Activated CD8-positive, alpha-beta T cell treated with anti-CD3 and anti-CD28 coated beads for 36 hours (primary cell): ENCODE measurements around the gene UGT1A3. TPM values are rescaled to one million over a fixed set of nuclear protein-coding genes. Genes with fewer than 3 reads are reported as not detected.

Experiments used
- ATAC-seq: fragments of 200-7000 bp; cut with Tn5 transposase; one replicate; pipeline ENCODE4 v1.10.0; 2021; ENCODE audit warnings: mild to moderate bottlenecking, moderate library complexity
- CTCF ChIA-PET: fragments of 350-600 bp; sonication (Branson Sonifier 250); formaldehyde crosslinking; loops from one replicate; lab custom pipeline; 2021; ENCODE audit warnings: antibody characterized with exemption; lab: Charles Lee
- POLR2A ChIA-PET: fragments of 350-600 bp; sonication (Branson Sonifier 250); formaldehyde crosslinking; loops from one replicate; lab custom pipeline; 2021; ENCODE audit warnings: antibody characterized with exemption; lab: Charles Lee
- DNase-seq: peaks from one replicate; pipeline ENCODE4 v3.0.0-alpha.2; 2020
- H3K27ac Mint-ChIP-seq: one replicate; pipeline ENCODE4 v1.8.0; 2021; ENCODE audit warnings: mild to moderate bottlenecking, mixed read lengths
- H3K27me3 Mint-ChIP-seq: one replicate; pipeline ENCODE4 v1.8.0; 2021; ENCODE audit warnings: mixed read lengths
- H3K36me3 Mint-ChIP-seq: one replicate; pipeline ENCODE4 v1.8.0; 2021; ENCODE audit warnings: low read depth, mixed read lengths
- H3K4me1 Mint-ChIP-seq: one replicate; pipeline ENCODE4 v1.8.0; 2021; ENCODE audit warnings: low read depth, mixed read lengths
- H3K4me3 Mint-ChIP-seq: one replicate; pipeline ENCODE4 v1.8.0; 2021; ENCODE audit warnings: mild to moderate bottlenecking, moderate library complexity, mixed read lengths
- H3K9me3 Mint-ChIP-seq: one replicate; pipeline ENCODE4 v1.8.0; 2021; ENCODE audit warnings: mixed read lengths
- CTCF ChIP-seq: fragments of 200-600 bp; IDR thresholded peaks from one replicate; pipeline ENCODE4 v1.8.0; 2022; ENCODE audit warnings: antibody characterized with exemption, mild to moderate bottlenecking
- intact Hi-C: fragments of 100-400 bp; cut with micrococcal nuclease; formaldehyde crosslinking; loops from one replicate; pipeline ENCODE4 v1.10.0; 2022
- total RNA-seq, 2 experiments: library from RNA; stranded (reverse); gene quantifications; one replicate each; pipeline ENCODE4 v1.2.3, GENCODE V29; 2021

The UGT1A3 gene
- total RNA-seq, 2 experiments from 2014 or later, result not detected

DNA sequence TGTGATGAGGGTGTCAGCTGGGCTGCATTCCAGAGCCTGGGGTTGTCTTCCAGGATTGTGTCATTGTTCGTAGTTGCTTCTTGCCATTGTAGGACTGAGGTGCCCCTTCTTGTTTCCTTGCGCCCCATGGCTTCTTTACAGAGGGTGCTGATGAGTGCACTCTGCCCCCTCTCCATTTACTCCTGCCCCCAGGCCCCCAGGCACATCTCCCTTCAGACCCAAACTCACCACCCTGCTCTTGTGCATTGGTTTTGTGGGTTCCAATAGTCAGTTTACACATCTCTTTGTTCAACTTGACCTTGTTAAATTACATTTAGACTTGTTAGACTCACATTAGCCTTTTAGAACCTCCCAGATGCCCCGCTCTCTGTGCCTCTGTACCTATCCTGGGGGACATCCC is 92.4 kb downstream of the UGT1A3 start:
- Mint-ChIP-seq H3K27ac (no peak overlapping the region), H3K36me3 (no peaks in the 10 kb centered on the region), H3K4me1 (no peaks in the 10 kb centered on the region), H3K9me3 (no peaks in the 10 kb centered on the region), H3K4me3 (no peak overlapping the region), H3K27me3 (peaks cover under 1% of the 10 kb centered on the region)
- ChIA-PET CTCF (no interaction called here), POLR2A (no interaction called here)
- intact Hi-C loops, result no loop called here
- TF ChIP-seq CTCF, result no peak
- ATAC-seq (no peak), DNase-seq (no peak)

DNA sequence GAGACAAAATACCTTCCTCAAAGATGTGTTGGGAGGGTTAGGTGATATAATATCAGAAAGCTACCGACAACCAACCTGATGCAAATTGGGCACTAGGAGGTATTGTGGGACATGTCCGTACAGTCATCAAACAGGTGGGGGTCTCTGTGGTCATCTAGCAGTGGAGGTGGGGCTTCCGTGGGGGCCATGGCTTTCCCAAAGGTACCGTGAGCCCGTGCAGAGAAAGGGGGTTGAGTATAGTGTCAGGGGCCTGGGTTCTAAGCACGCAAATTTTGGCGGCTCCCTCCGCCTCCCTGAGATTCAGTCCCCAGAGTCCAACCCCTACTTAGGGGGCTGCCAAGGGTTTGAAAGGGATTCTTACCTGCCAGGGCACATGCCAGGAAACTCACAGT is 92.9 kb downstream of the UGT1A3 start:
- H3K9me3 Mint-ChIP-seq, result no peaks in the 10 kb centered on the region
- H3K4me1 Mint-ChIP-seq, result no peaks in the 10 kb centered on the region
- H3K27me3 Mint-ChIP-seq, result peaks cover 2% of the 10 kb centered on the region
- DNase-seq (no peak), ATAC-seq (no peak)
- POLR2A ChIA-PET, result no interaction called here
- H3K36me3 Mint-ChIP-seq, result no peaks in the 10 kb centered on the region
- intact Hi-C loops, result no loop called here
- TF ChIP-seq CTCF, result no peak
- CTCF ChIA-PET, result no interaction called here
- no peak overlapping the region for H3K27ac Mint-ChIP-seq
- H3K4me3 Mint-ChIP-seq, result no peak overlapping the region

- TF ChIP-seq CTCF, result no peak
- DNase-seq (no peak), ATAC-seq (no peak)
- Mint-ChIP-seq H3K4me3 (no peak overlapping the region), H3K27ac (no peak overlapping the region), H3K9me3 (no peaks in the 10 kb centered on the region), H3K4me1 (no peaks in the 10 kb centered on the region), H3K27me3 (peaks cover 2% of the 10 kb centered on the region), H3K36me3 (no peaks in the 10 kb centered on the region)
- intact Hi-C loops, result no loop called here
- ChIA-PET POLR2A (no interaction called here), CTCF (interaction anchor here (0.6 kb wide), 1 partner anchor 1217 kb away, joined by 3 read pairs; no protein-coding TSS in a partner anchor)
These were observed 93.4 kb downstream of the UGT1A3 start for GRCh38 chr2:233822101-233822771.

Other genes with a start within 250 kb of the UGT1A3 start
- gene USP40, start 162.3 kb upstream of the UGT1A3 start, total RNA-seq, result 10 to 100 TPM; 14.0 to 15.8 TPM
- not detected for gene UGT1A8, start 111.4 kb upstream of the UGT1A3 start, total RNA-seq
- gene UGT1A10, start 92.6 kb upstream of the UGT1A3 start, total RNA-seq, result not detected
- gene UGT1A9, start 57.1 kb upstream of the UGT1A3 start, total RNA-seq, result not detected
- not detected for gene UGT1A7, start 47.1 kb upstream of the UGT1A3 start, total RNA-seq
- gene UGT1A6, start 36.2 kb upstream of the UGT1A3 start, total RNA-seq, result not detected
- gene UGT1A5, start 16.1 kb upstream of the UGT1A3 start, total RNA-seq, result not detected
- gene UGT1A4, start 10.3 kb upstream of the UGT1A3 start, total RNA-seq, result not detected
- gene UGT1A1, start 31.2 kb downstream of the UGT1A3 start, total RNA-seq, result not detected
- not detected for gene MROH2A, start 49.3 kb downstream of the UGT1A3 start, total RNA-seq
- gene HJURP, start 125.5 kb downstream of the UGT1A3 start, total RNA-seq, result 10 to 100 TPM; 79.8 to 83.6 TPM
- not detected for gene TRPM8, start 188.3 kb downstream of the UGT1A3 start, total RNA-seq